Measurements from ENCODE around the gene IGF2BP1. TPM values are rescaled to one million over a fixed set of nuclear protein-coding genes. Genes with fewer than 3 reads are reported as not detected.
"Not testable (repeated sequence)": the region's sequence is repeated elsewhere in the genome, so short reads cannot be mapped to it uniquely, and the experiment has no call there.

The IGF2BP1 gene
- polyA plus RNA-seq, 5 donors = 21.1 to 28.9 (median 26.1) TPM

DNA sequence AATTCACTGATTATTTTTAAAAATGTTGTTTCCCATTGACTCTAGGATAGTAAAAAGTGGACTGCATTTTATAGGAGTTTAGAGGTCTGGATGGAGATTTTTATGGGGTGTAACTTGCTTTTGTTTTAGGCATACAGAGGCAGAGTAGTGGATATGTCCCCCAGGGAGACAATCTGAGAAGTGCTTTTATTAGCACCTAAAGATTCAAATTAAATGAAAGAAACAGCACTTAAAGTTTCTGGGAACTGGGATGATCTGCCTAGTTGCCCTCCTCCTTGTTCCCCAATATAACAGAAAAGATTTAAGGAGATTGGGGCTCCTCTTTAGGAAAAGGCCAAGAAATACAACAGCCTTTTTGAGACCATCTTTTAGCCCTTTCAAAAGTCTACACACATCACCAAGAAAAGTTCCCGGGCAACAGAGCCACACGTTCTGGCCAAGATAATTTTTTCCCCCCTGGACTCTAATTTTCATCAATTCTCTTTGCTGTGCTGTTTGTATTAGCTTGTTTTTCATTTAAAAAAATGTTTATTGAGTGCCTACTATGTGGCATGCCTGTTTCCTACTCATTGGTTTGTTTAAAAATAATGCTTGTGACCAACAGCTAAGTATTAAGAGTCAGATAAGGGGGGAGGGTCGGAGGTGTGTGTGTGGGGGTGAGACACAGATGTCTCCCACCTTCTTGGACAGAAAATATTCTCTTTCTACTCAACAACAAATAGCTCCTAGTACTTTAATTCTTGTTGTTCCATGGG is 2.5 kb upstream of the IGF2BP1 start:
- no peak for DNase-seq

DNA sequence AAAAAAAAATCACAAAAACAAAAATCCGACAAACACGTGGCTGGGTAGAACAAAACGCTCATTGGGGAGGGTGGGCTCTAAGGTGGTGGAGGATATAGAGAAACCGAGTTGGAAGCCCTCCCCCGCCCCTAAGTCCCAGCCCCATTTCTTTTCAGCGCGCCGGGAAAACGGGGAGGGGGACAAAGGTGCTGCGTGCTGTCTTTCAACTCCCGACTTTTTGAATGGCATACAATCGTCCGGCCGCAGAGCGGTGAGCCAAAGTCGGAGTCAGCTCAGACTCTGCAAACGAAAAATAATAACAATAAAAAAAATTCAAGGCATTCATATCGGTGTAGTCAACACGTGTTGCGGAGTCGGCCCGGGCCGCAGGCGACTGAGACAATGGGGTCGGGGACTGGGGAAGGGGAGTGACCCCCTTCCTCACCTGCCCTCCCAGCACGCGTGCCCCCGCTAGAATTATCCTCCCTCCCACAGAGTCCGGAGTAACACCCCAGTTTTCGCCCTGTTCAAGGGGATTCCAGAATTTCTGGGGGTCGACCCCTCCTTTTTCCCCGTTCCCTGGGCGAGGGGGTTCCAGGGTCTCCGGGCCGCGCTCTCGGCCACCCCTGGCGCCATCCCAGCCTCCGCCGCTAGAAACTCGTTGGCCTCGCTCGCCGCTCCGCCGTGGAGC is 1.7 kb upstream of the IGF2BP1 start:
- no peak for DNase-seq

DNA sequence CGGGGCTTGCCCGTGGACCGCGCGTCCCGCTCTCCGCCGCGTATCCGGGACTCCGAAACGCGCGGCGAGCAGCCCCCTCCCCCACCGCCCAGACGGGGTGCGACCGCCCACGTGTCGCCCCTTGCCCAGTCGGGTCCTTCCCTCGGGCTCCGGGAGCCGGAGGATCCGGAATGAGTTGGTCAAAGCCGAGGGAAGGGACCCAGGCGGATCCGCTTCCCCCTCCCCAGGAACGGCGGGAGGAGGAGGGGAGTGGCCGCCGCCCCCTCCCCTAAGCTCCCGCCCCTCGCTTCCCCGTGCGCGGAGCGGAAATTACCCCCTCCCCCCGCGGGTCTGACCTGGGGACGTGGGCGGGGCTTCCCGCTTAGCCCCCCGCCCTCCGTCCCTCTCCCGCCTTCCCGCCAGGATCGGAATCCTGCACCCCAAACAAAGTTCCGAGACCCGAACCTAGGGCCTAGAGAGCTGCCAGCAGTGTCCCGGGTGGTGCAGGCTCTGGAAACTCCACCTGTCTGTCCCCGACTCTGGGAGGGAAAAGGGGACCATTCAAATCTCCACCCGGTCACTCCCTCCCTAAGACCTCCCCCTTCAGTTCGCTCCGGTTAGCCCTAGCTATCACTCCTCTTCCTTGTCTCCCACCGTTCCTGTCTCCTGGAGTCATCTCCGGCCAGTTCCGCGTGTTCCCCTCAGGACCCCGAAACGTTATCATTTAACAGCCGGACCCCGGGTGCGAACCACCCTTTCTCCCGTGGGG is 1.0 kb upstream of the IGF2BP1 start:
- peak; percentile 63 to 68 for DNase-seq

DNA sequence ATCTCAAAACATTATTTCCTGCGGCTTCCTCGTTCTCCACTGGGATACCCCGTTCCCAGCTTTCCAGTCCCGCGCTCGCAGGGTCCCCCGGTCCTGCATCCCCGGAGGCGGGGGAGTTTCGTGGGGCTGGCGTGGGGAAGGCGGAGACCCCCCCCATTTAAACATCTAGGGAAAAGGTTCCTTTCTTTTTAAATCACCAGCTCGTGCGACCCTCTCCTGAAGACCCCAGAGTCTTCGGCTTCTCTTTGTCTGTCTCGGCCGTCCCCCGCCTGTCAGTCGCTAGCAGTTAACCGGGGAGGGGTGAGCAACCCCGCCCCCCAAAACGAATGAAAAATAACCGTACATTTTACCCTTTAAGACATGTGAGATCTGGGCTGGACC is 473 bp upstream of the IGF2BP1 start:
- DNase-seq = no peak

DNA sequence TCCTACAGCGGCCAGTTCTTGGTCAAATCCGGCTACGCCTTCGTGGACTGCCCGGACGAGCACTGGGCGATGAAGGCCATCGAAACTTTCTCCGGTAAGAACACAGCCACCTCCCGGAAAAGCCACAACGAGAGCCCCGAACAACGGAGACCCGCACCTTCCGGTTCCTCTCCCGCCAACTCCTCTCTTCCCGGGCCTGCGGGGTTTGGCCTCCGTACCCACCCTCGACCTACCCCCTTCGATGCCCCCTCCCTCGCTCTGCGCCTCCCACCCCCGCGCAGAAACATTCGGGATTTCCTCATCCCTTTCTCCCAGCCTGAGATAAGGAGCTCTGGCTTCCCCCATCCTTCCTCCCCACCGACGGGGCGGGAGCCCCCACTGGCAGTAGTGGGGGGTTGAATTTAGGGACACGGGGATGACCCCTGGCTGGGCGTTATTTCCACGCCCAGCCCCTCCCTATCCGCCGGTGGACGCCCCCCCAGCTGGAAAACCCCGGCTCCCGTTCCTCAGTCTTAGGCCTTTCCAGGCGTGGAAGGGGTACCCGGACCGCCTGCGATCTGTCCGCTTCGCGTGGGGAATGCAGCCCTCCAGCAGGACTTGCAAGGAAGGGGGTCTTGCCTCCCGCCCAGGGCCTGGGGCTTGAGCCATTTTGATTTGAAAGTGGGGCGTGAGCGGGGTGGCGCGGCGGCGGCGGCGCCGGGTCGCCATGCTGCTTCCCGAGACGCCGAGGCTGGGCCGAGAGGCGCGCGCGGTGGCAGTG is 822 bp downstream of the IGF2BP1 start:
- peak; percentile 36 to 48 for DNase-seq

DNA sequence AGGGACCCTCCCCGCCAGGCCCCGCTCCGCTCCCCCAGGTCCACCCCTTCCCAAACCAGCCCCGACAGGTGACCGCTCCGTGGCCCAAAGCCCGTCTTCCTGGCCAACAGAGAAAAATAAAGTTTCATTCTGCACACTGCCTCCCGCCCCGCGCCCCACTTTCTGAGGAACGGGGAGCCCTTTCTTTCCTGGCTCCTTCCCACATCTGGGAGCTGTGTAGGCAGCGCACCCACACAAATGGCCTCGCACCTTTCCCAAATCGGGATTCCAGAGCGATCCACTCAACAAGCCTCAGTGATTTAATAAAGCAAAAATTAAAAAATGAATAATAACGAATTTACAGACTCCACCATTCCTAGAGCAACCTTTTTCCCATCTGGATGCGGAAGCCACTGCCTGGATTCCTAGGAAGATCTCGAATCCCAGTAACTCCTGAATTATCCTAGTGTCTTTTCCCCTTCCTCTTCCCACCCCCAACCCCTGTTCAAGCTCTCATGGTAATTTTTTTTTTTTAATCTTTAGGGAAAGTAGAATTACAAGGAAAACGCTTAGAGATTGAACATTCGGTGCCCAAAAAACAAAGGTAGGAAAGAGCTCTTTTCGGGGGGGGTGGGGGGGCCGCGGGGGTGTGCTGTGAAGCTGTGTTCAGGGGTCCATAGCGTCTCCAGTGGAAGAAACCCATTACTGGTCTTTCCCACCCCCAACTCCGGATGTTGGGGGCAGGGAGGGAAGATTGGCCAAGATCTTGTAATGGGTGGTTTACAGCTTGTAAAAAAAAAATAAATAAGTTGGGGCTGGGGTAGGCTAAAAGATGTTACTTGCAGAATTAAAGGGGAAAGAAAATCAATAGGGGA is 1.6 kb downstream of the IGF2BP1 start:
- peak; percentile 58 to 73 for DNase-seq

DNA sequence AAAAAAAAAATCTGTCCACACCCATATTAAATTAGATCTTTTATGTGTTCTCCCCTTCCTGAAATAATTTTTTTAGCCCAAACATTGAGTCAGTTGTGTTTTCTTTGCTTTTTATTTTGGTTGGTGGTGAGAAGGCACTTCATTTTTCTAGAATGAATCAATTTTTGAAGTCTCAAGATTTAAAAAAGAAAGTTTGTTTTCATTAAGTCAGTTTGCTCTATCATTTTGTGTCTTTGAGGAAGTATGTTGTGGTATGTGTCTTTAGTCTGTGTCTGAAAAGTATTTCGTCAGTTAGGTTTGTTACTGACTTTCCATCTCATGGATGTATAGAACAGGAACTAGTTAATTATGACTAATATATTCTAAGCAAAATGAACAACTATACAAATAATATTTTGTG is 3.8 kb downstream of the IGF2BP1 start:
- DNase-seq = no peak

DNA sequence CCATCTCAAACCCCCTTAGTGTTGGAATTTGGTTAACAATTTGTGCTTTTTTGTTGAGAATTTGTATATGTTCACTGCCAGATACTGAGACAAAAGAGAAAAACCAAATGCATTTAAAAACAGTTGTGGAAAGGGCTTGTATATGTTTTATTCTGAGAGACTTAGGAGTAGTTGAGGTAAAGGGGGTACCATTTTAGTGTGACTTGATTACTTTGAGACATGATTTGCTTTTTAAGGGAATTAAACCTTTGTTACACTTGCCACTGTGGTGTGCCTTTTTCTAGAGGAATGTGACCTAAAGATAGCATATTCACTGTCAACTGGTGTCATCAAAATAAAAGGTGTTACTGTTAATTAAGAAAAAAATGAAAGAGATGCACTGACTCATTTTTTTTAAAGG is 4.5 kb downstream of the IGF2BP1 start:
- DNase-seq = no peak

DNA sequence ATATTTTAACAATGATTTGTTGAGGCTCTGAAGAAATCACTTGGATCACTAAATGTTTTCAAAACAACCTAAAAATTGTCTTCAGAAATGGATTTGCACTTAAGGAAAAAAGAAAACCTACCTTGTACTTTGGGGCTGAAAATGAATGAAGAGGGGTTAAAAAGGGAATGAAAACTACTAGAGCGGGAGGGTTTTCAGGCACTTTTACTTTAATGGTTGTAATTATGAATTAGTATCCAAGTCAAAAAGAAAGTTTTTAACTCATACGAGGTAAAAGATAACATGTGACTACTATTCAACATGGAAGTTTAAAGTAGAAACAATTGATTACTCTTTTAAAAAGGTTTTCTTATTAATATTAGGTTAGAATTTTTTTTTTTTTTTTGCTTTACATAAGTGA is 5.1 kb downstream of the IGF2BP1 start:
- DNase-seq = no peak

DNA sequence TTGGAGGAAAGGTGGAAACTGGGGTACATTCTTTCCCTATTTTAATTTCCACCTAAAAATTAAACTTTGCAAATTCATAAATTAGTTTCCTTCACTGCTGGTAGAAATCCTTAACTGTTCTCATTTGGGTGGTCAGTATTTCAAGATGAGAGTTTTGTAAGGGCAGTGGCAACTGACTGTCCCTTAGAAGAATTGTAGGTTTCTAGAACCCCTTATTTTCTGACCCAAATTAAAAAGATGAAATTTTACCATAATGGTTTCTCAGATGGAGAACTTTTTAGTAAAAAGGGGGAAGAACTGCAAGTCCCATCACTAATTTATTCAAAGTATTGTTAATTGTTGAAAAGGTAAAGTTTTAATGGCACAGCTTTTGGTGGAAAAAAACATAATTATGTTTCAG is 5.6 kb downstream of the IGF2BP1 start:
- DNase-seq = no peak

DNA sequence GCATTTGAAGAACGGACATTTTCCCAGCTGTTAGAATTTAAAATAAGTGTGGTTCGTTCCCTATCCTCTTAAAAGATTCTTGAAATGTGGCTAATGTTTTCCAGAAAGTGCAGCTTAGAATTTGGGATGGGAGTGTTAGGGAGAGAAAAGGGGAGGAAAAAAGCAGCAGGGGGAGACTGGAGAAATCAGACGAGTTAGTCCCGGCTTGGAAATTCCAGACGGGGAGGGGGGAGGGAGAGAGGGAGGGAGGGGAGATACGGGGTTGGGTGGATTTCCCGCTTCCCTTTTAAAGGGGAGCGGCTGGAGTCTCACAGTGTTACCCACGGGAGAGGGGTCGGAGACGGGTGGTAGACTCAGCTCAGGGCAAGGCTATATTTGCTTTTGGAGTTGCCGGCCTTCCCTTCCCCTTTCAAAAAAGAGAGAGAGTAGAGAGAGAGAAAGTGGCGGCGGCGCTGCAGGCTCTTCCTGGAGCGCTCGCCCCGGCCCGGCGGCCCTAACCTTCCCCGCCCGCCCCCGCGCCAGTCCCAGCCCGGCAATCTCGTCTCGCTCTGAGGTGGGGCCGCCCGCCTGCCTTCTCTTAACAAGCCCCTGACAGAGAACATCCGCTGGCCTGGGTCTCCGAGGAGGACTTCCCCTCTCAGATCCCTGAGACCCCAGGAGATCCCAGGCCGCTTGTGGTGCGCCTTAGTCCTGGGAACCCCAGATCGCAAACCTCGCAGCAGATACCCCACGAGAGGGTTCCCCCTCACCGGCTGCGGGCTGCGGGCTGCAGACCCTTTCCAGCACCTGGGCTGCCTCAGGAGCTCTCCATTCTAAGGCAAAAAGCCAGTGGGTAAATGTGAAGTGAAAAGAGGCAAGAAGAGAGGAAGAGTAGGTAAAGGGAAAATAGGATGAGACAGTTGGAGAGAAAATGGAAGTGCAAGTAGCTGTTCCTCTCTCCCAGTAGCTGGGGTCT is 6.6 kb downstream of the IGF2BP1 start:
- peak; percentile 44 to 52 for DNase-seq

DNA sequence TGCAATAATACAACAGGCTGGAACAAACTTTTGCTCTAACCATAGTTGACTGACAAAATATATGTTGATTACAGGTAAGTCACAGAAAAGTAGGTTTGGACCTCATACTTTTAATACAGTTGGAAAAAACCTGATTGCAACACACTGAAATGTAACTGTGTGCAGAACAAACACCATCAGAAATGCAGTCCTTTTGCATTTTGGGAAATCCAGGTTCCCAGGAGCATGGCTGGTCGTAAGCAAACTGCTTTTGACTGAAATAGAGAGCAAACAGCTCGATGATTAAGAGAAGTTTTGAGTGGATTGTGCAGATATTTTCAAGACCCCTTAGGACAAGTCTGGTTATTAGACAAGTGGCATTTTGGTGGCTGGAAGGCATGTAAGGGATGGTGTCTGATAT is 8.0 kb downstream of the IGF2BP1 start:
- DNase-seq = no peak

DNA sequence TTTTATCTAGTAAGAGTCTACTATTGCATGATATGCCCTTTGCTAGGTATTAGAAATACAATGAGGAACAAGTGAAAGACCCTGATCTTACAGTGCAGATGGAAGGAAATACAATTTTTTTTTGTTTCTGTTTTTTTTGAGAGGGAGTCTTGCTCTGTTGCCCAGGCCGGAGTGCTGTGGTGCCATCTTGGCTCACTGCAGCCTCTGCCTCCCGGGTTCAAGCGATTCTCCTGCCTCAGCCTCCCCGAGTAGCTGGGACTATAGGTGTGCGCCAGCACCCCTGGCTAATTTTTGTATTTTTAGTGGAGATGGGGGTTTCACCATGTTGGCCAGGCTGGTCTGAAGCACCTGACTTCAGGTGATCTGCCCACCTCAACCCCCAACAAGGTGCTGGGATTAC is 11.7 kb downstream of the IGF2BP1 start:
- DNase-seq = not testable (repeated sequence)

DNA sequence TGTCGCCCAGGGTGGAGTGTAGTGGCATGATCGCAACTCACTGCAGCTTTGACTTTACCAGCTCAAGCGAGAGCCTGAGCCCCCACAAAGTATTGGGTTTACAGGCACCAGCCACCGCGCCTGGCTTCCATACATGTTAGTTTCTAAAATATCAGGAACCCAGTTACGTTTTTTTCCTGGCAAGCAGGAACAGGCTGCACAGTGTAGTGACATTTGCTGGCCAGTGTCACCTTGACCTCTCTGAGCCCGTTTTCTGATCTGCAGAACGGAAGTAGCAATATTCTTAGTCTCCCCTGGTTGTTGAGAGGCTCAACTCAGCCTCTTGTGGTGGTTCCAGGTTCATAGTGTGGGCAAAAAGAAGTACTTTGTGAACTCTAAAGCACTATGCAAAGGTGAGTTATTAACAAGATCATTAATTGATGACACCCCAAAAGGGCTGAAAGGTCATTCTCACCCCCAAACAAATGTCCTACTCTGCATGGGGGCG is 15.6 kb downstream of the IGF2BP1 start:
- DNase-seq = no peak

DNA sequence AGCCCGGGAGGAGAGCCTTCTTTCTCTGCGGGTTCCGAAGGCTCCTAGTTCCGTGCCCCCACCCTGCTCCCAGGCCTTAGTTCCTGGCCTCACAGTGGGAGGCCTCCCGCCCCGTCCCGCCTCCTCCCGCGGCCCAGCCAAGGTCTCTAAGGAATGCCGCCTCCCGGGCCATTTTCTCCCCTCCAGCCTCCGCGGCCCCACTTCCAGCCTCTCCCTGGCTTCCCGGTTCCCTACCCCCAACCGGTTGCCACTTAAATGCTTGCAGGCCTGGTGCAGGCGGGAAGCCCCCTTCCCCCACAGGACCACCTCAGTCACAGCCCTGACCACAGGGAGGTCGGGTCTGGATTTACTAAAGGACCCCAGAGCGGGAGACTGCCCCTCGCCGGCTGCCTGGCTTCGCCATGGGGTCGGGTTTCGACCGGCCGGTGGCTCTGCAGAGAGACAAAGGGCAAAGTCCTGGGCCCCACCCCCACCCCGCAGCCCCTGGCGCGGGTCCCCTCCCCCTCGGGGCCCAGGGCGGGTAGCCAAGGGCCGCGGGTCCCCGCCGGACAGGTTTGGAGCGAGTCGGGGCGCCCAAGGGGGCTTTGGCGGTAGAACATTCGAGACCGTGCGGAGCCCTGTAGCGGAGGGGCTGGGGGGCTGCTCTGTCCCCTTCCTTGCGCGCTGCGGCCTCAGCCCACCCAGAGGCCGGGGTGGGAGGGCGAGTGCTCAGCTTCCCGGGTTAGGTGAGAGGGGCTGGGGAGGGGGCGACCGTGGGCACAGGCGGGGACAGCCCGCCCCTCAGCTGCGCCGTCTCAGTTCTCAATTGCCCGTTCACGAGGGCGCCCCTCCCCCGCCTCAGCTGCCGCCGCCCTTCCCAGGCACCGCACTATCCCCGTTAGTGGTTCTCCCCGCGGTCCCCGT is 16.4 kb downstream of the IGF2BP1 start:
- DNase-seq = peak in 1 of 2 donors; percentile 52

DNA sequence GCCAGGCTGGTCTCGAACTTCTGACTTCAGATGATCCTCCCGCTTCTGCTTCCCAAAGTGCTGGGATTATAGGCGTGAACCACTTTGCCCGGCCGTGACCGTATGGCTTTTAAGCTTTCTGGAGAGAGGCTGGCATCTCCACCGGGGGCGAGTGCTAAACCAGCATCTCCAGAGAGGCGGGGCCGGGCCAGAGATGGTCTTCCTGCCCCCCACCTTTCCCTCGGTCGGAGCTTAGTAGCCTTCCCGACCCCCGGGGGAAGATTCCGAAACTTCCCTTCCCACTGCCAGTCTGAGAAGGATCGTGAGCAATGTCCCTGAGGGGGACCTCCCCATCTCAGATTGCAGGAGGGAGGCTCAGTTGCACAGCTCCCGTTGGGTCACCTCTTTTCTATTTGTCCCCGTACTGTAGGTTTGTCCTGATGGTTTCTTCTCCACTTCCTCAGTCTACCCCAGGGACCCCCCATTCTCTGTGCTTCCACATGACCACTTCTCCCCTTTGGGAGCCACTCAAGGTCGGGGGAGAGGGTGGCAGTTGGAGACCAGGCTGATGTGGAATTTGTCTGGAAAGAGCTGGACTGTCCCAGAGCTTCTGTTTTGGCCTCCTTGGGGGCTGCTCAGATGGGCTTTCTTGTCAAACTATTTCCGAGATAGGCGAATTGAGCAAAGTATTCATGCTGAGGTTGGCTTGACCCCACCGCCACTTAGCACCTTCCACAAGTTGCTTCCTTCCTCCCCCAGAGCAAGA is 18.2 kb downstream of the IGF2BP1 start:
- DNase-seq = no peak

DNA sequence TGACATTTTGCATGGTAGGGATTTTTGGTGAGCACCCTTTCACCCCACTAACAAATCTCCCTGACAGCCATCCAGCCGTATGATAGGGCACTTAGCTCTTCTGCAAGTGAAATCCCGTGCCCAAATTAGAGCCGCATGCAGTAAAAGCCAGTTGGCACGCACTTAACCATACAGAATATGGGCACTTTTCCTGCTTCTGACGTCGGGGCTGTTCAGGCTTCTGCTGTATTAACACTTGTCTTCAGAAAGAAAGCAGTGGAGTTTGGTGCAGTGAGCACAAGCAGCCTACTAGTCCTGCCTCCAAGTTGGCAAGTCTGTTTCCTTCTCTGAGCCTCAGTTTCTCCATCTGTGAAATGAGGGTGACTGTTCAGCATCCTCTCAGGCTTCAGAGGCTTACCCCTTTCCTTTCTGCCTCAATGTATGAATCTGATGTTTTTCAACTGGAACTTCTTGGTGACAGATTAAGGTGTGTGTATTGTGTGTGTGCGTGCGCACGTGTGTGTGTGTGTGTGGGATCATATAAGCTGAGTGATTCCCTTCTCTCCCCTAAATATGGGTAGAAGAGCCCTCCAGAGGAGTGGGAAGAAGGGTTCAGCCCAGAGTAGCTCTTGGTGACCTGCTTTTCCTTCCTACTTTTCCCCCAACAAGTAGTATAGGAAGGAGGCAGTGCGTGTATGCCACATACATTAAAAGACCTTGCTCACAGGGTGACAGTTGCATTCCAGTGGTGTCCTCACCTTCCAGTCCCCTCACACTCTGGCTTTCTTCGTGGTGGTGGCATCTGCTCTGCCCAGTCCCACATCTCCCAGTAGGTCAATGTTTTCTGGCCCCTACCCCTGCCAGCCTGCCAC is 19.0 kb downstream of the IGF2BP1 start:
- DNase-seq = no peak
